Lower leg skin (tissue), 4 donors: Measurements from ENCODE around the gene FOXS1. TPM values are rescaled to one million over a fixed set of nuclear protein-coding genes. Genes with fewer than 3 reads are reported as not detected.

Source experiments
- DNase-seq, 2 donors: peaks; one replicate each; pipeline ENCODE4 v3.0.0-alpha.2; 2019; ENCODE audit warnings: low spot score in 2 of 2
- H3K4me3 ChIP-seq: fragments of 200-600 bp; sonication (generic); 2 replicates; pipeline ENCODE4 v1.5.1; 2017; ENCODE audit warnings: mild to moderate bottlenecking, low read depth; ENCODE audit not compliant: poor library complexity, severe bottlenecking
- POLR2A ChIP-seq, 2 donors: fragments of 450-650 bp; IDR thresholded peaks; one replicate each; pipeline ENCODE4 v1.6.1; 2016 to 2017; ENCODE audit warnings: antibody characterized with exemption in 2 of 2, mild to moderate bottlenecking in 1 of 2, moderate library complexity in 1 of 2
- WGBS, 2 donors: methylation state at CpG; one replicate each; pipeline ENCODE4 v1.1.5; 2018; 5-methylcytosine and 5-hydroxymethylcytosine counted together
- intact Hi-C: fragments of 100-400 bp; cut with DNase I; formaldehyde crosslinking; loops from one replicate; pipeline ENCODE4 v1.15.0; 2023; ENCODE audit warnings: low total_unique reads
- total RNA-seq, 4 donors: library from RNA; depleted of rRNA; stranded (reverse); fragments of >200 nt; gene quantifications; one replicate each; pipeline ENCODE4 v1.1.0, GENCODE V29; 2016
- TF ChIP-seq, protein P1 (sequence below), 3 donors: fragments of 450-650 bp; IDR thresholded peaks; one replicate each; pipeline ENCODE4 v1.5.1; 2016; ENCODE audit warnings: antibody characterized with exemption in 3 of 3, mild to moderate bottlenecking in 3 of 3, moderate library complexity in 2 of 3

The FOXS1 gene
- total RNA-seq, 4 donors from 2014 or later, result 0.44 to 0.97 TPM; not detected in 2

DNA sequence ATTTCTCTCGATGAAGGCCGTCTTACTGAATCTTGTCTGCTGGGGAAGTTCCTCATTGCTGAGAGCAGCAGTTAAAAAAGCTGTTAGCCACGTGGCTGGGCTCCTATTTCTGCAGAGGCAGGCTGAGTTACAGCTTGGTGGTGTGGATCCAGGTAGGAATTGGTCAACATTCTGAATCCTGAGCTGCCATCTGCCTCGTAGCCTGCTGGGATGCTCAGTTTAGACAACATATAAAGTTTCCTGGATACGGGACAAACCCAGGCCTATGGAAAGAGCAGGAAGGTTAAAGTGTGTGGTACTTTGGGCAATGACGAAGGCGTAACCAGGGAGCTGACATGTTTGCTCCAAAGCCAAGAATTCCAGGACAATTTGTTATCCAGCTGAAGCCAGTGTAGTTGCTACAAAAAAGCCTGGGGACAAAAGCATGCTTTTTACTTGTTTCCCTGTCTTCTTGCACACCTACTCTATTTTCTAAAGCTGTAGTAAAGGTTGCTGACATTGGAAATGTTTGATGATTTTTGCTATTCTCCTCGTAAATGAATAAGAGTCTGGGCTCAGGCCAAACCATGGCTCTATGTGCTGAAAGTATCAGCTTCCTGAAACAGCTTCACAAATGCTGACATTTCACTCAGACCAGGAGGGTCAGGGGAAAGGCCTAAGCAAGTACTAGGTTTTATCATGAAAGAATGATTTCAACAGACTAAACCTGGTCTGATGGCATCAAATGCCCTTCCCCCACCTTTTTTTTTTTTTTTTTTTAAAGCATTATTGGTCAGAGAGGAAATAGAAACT, 38.6 kb downstream of the FOXS1 start:
- DNase-seq, result no peak
- TF ChIP-seq, protein P1, sequence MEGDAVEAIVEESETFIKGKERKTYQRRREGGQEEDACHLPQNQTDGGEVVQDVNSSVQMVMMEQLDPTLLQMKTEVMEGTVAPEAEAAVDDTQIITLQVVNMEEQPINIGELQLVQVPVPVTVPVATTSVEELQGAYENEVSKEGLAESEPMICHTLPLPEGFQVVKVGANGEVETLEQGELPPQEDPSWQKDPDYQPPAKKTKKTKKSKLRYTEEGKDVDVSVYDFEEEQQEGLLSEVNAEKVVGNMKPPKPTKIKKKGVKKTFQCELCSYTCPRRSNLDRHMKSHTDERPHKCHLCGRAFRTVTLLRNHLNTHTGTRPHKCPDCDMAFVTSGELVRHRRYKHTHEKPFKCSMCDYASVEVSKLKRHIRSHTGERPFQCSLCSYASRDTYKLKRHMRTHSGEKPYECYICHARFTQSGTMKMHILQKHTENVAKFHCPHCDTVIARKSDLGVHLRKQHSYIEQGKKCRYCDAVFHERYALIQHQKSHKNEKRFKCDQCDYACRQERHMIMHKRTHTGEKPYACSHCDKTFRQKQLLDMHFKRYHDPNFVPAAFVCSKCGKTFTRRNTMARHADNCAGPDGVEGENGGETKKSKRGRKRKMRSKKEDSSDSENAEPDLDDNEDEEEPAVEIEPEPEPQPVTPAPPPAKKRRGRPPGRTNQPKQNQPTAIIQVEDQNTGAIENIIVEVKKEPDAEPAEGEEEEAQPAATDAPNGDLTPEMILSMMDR (IDR thresholded peaks at IDR 0.05), result no peak
- TF ChIP-seq POLR2A (IDR thresholded peaks at IDR 0.05), result no peak
- intact Hi-C loops, result no loop called here
- 74% methylated on average over 8 of the region's 8 CpGs for WGBS, 2 donors
- H3K4me3 ChIP-seq, result no peak overlapping the region

- intact Hi-C loops, result no loop called here
- TF ChIP-seq, protein P1 (IDR thresholded peaks at IDR 0.05), result no peak
- no peak for TF ChIP-seq POLR2A (IDR thresholded peaks at IDR 0.05)
- no peak for DNase-seq
- 91 to 92% methylated on average over 7 of the region's 7 CpGs for WGBS, 2 donors
- no peak overlapping the region for H3K4me3 ChIP-seq
Observed at GRCh38 chr20:31803552-31804291, 41.7 kb downstream of the FOXS1 start.

GRCh38 chr20:31801508-31801907, 43.9 kb downstream of the FOXS1 start:
- H3K4me3 ChIP-seq, result no peak overlapping the region
- intact Hi-C loops, result no loop called here
- DNase-seq, result no peak
- WGBS, 2 donors, result 88 to 95% methylated on average over 7 of the region's 7 CpGs
- TF ChIP-seq, protein P1 (IDR thresholded peaks at IDR 0.05), result no peak
- no peak for TF ChIP-seq POLR2A (IDR thresholded peaks at IDR 0.05)

DNA sequence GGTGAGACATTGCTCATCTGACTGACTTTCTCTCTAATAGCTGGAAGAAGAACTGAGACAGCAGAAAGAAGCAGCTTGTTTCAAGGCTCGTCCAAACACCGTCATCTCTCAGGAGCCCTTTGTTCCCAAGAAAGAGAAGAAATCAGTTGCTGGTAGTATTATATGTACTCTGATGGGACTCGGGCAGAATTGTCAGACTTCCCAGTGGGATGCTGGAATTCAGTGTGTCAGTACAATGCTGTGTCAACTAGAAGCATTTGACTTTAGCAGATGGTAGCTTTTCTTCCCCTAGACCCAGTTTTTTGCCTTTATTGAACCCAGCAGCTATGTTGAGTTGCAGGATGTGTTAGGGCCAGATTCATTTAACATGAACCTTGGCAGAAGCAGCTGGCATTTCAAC, 48.0 kb downstream of the FOXS1 start:
- H3K4me3 ChIP-seq, result no peak overlapping the region
- 82 to 86% methylated on average over 3 of the region's 3 CpGs for WGBS, 2 donors
- DNase-seq, result no peak
- no peak for TF ChIP-seq POLR2A (IDR thresholded peaks at IDR 0.05)
- TF ChIP-seq, protein P1 (IDR thresholded peaks at IDR 0.05), result no peak
- intact Hi-C loops, result no loop called here

Other genes starting within 250 kb of the FOXS1 start
- gene ID1, start 240.3 kb downstream of the FOXS1 start, total RNA-seq, result 100 to 1,000 TPM; 237 to 353 (median 301) TPM
- gene COX4I2, start 207.7 kb downstream of the FOXS1 start, total RNA-seq, result 10 to 100 TPM in 1 of 4 donors, 1 to 10 TPM in 2, under 1 TPM in 1; 0.67 to 19.0 (median 3.3) TPM
- gene BCL2L1, start 122.7 kb downstream of the FOXS1 start, total RNA-seq, result 100 to 1,000 TPM; 115 to 152 (median 125) TPM
- gene TPX2, start 106.3 kb downstream of the FOXS1 start, total RNA-seq, result 10 to 100 TPM in 1 of 4 donors, 1 to 10 TPM in 3; 5.9 to 10.2 (median 7.3) TPM
- gene MYLK2, start 26.2 kb downstream of the FOXS1 start, total RNA-seq, result under 1 TPM in 1 of 4 donors, not detected in 3; 0.10 TPM
- gene DUSP15, start 24.9 kb upstream of the FOXS1 start, total RNA-seq, result 1 to 10 TPM in 1 of 4 donors, not detected in 3; 1.5 TPM
- gene TTLL9, start 25.0 kb upstream of the FOXS1 start, total RNA-seq, result under 1 TPM in 1 of 4 donors, not detected in 3; 0.16 TPM
- gene PDRG1, start 106.4 kb upstream of the FOXS1 start, total RNA-seq, result 10 to 100 TPM; 10.9 to 18.0 (median 13.0) TPM
- gene XKR7, start 122.5 kb upstream of the FOXS1 start, total RNA-seq, result not detected
- 1 to 10 TPM in 2 of 4 donors, under 1 TPM in 2; 0.65 to 4.4 (median 2.5) TPM for gene CCM2L, start 164.8 kb upstream of the FOXS1 start, total RNA-seq
- gene HCK, start 206.6 kb upstream of the FOXS1 start, total RNA-seq, result 10 to 100 TPM in 1 of 4 donors, 1 to 10 TPM in 3; 7.0 to 10.2 (median 8.7) TPM